ENCODE data around the gene SDC3. TPM values are rescaled to one million over a fixed set of nuclear protein-coding genes. Genes with fewer than 3 reads are reported as not detected.

SDC3 gene
- total RNA-seq, 1 donor from 2014 or later = 128 TPM

DNA sequence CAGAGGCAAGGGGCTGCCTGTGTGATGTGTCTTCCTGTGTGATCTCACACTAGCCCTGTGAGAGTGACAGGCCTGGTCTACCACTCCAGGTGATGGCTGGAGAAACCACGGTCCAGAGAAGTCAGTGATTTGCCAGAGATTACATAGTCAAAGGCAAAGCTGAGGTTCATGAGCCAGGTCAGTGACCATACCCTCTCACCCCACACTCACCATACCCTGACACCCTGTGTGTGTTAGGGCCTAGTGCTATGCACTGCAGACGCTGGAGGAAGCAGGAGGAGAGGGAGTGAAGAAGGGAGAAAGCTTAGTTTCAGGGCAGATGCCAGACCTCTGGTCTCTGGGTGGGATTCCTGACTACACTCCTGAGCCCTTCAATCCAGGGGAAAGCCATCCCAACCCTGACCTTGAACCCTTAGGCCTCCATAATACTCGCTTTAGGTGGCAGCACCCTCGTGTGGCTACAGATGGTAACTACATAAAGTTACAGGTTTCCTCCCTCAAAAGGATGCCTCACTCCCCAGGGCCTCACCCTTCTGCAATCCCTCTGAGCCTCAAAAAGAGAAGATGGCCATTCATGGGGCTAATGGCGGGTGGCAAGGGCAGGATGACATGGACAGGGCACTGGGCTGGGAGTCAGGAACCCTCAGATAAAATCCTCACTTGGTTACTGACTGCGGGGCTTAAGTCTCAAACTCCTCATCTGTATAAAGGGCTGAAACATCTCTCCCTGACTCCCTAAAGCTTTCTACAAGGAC, 20.8 kb upstream of the SDC3 start:
- no peak for DNase-seq (ENCODE audit: low spot score)

DNA sequence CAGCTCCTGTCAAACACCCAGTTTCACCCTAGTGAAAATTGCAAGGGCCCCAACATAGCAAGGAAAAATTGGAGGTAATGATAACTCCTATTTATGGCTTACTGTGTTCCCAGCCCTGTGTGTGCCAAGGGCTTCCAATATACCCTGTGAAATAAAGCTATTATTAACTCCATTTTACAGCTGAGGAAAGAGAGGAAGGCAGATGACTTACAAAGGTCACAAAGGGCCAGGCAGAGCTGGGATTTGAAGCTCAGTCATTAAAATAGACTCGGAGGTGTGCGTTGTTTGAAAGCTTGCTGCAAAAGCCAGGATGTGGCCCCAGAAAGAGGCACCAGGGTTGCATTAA, 20.2 kb upstream of the SDC3 start:
- DNase-seq (ENCODE audit: low spot score) = no peak

DNA sequence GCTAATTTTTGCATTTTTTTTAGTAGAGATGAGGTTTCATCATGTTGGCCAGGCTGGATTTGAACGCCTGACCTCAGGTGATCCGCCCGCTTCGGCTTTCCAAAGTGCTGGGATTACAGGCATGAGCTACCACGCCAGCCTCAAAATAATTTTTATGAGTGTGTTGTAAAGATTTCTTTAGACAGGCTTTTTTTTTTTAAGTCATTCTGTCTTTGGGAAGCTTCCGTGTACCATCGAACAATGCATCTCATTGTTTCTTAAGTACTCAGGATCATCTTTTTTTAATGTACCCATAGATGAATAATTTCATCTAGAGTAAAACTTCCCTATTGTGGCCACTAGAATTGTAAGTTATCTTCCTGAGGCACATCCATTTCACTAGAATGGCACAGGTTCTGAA, 19.6 kb upstream of the SDC3 start:
- no peak for DNase-seq (ENCODE audit: low spot score)

DNA sequence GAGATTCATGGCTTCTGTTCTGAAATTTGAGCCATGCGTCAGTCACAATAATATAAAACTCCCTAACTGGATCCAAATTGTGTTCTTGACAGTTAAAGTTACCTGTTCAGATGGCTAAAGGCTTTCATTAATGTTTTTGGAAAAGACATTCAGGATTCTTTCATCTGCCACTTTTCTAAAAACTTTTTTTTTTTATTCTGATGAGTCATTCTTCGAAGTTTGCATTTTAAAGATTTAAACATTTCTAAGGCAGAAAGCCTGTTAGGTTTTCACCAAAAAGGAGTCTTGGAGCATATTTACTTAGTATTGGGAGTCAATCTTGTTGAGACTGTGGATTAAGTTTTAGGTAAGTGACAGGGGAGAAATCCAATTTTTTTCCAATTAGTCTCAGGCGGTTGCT, 18.9 kb upstream of the SDC3 start:
- no peak for DNase-seq (ENCODE audit: low spot score)

DNA sequence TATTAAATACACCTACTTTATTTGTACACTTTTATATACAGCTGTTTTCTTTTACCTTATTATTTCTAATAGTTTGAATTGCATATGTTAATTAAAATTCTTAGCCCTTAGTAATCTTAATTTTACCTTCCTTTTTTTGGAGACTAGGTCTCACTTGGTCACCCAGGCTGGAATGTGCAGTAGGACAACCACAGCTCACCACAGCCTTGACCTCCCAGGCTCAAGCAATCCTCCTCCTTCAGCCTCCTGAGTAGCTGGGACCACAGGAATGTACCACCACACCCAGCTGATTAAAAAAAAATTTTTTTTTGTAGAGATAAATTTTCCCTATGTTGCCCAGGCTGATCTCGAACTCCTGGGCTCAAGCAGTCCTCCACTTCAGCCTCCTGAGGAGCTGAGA, 15.0 kb upstream of the SDC3 start:
- DNase-seq (ENCODE audit: low spot score) = no peak

DNA sequence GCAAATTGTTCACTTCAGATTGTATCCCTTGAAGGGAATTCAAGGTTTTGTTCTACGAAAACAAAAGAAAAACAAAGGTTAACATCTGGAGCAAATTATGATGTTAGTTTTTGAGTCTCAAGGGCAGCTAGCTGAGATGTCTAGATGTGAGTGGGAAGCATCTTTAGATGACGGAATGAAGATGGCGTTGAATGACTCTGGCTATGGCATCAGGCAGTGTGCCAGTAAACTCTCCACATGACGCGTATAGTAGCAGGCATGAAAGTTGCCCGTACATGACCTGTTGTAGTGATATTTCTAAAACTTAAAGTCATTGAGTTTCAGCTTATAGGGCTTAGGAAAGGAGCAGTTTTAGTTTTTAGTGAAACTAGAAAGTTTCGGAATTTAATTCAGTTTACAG, 12.3 kb upstream of the SDC3 start:
- no peak for DNase-seq (ENCODE audit: low spot score)

DNA sequence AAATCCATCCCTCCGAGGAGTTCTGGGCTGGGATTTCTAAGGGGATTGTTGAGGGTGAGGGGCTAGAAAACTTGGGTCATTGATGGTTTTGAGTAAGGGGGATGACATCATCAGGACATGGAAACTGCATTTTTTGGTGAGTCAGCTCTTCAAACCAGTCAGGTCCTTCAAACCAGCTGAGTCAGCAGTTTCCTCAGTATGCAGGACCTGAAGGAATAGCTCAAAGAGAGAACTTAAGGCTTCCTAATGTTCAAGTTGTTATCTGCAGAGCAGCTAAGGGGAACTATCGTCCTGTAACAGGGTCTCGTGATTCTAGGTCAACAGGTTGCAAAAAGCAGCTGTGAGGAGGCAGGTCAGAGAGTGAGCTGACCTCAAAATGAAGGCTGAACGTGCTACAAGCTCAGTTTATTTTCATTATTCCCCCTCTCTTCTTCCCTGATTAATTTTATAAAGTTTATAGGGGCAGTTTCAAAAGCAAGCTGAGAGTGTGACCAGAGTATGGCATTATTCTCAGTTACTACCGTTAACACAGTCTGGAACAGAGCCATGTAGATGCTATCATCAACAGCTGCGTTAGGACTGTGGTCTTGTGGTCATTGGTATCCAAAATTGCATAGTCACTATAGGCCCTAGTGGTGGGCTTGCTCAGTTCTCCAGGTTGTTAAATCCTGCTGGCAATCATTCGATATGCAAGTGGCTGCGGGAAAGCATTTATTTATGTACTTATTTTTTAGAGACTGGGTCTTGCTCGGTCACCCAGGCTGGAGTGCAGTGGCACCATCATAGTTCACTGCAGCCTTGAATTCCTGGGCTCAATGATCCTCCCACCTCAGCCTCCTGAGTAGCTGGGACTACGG, 10.7 kb upstream of the SDC3 start:
- DNase-seq (ENCODE audit: low spot score) = no peak

DNA sequence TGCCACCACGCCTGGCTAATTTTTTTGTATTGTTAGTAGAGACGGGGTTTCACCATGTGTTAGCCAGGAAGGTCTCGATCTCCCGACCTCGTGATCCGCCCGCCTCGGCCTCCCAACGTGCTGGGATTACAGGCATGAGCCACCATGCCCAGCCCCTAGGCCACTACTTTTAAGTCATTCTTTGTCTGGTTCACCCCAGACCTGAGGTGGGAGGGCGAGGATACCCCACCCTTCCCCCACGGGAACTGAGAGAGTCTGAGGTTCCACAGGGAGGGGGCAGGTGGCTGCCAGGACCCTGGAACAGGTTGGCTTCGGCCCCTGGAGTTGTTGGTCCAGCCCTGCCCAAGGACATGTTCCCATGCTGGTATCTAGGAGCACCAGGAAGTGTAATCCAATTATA, 7.7 kb upstream of the SDC3 start:
- DNase-seq (ENCODE audit: low spot score) = no peak

DNA sequence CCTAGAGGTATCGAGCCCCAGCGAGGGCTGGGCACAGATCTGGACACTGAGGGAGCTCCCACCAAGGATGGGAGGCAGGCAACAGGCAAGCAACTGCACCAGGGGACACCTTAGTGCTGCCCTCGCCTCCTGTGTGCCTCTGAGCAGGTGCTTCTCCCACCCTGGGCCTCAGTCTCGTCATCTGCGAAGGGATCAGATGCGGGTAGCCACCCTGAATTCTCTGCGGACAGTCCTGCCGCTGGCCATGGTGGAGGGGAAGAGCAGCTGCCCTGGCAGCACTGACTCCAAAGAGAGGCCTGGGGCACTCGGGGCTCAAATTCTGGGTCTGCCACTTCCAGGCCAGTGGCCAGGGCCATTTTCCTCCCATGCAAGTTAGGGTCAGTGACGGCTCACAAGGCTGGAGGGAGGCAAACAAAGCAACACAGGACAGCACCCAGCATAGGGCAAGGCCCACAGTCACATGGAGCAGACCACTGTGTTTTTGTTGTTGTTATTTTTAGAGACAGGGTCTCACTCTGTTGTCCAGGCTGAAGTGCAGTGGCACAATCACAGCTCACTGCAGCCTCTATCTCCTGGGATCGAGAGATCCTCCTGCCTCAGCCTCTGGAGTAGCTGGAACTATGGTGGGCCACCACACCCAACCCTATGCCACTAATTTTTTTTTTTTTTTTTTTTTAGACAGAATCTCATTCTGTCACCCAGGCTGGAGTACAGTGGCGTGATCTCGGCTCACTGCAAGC, 7.1 kb upstream of the SDC3 start:
- no peak for DNase-seq (ENCODE audit: low spot score)

DNA sequence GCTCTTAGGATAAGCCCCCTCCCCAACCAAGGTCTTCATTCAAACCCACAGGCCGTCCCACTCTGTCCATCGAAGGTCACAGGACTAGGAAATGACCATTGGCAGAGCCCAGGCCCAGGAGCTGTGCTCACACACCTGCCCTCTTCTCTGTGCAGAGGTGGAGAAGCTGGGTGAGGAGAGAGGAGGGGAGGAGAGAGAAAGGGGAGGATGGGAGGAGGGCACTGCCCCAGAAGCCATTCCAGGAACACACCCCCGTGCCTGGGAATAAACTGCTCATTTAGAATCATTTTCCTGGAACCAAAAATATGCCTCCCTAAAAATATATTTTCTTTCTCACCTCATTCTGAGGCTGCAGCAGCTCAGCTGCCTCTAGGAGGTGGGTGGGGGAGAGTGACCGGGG, 6.4 kb upstream of the SDC3 start:
- no peak for DNase-seq (ENCODE audit: low spot score)

DNA sequence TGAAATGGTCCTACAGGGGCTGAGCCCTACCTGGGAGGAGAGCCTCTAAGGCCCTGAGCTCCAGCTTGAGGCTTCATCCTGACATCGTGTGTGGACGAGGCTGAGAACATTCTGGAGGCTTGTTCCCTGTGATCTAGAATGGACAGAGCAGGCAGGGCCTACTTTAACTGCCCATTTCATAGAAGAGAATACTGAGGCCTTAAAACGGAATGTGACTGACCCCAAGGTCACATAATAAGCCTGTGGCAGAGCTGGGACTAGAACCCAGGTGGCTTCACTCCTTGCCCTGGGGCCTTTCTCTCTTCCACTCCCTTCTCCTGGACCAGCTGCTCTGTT, 6.0 kb upstream of the SDC3 start:
- DNase-seq (ENCODE audit: low spot score) = no peak

DNA sequence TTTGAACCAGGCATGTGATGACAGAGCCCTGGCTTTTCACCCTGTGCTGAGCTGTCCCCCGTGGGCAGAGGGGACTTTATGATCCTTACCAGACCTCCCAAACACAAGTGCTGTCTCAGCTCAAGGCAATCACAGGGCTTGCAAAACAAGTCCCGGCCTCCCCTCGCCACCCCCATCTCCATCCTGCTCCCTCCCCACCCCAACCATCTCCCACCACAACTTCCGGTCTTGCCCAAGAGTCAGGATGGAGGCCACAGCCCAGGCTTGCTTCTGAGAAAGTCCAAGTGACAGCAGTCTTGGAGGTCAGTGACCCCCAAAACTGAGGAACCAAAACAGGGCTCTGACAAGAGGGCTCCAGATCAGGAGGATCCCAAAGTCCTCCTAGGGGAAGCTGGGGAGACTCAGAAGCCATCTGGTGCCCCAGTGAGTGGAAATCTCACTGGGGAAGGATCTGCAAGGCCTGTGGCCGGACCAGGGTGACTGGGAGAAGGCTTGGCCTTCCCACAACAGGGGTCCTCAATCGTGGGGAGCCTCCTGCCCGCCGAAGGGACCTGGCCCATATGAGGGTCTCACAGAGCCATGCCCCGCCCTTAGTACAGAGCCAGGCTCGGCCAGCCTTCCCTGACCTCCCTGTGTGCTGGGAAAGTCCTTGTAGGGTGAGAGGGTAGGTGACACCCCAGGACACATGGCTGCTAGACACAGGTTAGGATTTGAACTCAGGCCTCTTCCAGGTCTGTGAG, 4.5 kb upstream of the SDC3 start:
- peak; percentile 66 for DNase-seq (ENCODE audit: low spot score)

DNA sequence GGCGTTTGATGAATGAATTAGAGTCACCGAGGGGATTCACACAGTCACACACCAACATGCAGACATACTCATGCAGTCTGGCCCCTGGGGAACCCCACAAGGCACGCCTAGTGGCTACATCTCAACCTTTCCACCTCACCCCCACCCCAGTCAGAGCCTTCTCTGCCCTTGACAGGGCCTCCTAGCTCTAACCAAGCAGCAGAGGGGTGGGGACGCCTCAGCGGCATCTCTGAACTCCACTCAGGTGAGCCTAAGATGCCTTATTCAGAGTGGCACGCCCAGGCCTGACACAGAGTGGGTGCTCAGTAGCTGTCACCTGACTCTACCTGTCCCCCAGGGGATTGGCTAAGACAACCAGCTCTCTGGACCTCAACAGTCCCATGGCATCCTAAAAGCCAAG, 3.7 kb upstream of the SDC3 start:
- DNase-seq (ENCODE audit: low spot score) = no peak

DNA sequence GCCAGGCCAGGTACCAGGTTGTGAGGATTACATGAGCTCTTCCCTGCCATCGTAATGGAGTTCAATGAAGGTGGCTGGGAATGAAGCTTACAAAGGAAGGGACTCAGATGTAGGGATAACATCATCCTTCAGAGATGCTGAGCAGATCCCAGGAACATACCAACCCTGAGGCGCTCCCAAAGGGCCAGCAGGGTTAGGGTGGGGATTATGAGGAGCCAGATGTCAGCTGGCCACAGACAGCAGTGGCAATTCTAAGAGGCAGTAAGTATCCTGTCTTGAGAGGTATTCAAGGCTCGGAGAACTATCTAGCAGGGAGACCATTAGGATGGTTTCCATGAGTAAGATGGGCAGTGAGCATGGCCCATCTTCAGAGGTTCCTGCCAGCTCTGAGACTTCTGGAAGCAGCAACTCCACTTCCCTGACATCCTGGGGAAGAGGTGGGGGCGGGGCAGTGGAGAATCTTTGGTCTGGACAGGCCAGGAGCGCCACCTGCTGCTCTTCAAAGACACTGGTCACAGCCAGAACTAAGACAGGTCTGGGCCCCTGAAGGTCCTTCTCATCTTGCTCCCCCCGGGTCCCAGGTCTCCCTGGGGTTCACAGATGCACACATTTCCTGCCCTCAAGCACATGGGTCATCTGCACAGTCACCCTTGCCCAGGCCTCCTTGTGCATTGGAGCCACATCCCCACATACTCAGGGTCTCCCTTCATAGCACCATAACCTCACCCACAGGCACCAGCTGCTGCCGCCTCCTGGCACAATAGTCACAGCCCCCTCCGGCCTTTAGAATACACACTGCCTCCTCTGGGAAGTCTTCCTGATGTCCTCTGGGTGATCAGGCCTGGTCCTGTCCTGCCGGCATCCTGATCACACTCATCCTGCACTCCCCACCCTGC, 2.7 kb upstream of the SDC3 start:
- peak; percentile 90 for DNase-seq (ENCODE audit: low spot score)

DNA sequence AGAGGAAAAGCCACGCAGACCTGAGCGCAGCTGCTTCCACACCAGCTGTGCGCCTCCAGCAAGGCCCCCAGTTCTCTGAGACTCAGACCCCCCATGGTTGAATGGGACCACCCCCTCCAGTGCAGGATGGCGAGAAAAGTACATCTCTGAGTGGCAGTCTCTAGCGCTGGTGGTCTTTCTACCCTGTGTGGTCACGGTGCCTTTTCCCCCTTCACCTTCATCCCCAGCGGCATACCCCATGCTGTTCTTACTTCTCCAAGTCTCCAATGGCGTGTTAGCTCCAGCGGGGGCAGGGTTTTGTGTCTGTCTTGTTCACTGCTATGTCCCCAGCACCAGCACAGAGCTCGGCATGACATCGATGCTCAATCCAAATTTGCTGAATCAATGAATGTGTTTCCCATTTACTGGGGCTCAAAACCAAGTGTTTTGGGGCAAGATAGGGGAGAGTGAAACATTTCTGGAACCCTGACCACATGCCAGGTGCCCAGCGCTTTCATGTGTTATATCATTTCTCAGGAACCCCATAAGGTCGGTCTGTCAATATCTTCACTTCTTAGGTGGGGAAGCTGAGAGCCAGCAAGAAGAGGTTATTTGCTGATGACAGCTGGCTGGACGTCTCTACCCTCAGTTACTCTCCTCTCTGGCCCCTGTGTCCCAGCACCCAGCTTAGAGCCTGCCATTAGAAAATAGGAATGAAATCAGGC, 959 bp upstream of the SDC3 start:
- no peak for DNase-seq (ENCODE audit: low spot score)

DNA sequence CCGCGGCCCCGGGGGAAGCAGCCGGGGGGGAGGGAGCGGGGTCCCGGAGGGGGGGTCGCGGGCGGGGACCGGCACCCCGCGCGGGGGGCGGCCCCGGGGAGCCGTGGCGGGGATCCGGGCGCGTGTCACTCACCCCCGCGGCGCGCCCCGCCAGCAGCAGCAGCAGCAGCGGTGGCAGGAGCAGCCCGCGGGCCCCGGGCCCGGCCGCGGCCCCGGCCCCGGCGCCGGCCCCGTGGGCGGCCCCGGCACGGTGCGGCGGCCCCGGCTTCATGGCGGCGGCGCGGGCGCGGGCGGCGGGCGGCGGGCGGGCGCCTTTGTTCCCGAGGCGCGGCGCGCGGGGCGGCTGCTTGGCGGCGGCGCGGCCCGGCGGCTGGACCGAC, 252 bp downstream of the SDC3 start:
- DNase-seq (ENCODE audit: low spot score) = no peak

DNA sequence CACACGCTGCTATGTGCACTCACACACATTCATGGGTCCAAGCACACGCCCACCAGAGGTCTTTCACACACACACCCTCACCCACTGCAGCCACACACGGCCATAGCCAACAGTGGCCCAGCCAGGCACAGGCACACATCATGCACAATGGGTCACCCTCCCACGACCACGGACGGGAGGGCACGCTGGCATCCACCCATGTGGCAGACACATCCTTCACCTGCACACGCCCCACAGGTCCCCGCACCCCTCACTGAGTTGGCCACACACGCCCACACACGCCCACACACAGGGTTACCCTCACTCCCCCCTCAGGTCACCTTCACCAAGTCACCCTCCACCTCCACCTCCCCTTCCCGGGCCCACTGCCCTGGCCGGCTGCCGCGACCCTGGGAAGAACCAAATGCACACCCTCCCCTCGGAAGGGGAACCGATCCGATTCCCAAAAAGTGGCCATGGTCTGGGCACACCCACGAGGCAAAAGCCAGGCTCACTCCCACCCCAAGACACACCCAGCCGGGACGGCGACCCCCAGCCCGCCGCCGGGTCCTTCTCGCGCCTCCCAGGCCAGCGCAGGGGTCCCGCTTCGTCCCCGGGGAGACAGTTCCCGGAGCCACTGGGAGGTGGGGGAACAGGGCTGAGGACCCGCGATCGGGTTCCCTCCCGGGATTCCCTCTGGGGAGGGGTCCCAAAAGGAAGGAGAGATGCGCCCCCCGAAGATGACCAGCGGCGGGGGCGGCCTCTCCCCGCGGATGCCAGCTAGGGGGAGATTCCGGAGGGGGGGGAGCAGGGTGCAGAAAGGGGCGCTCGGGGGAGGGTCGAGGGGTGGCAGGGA, 860 bp downstream of the SDC3 start:
- no peak for DNase-seq (ENCODE audit: low spot score)

DNA sequence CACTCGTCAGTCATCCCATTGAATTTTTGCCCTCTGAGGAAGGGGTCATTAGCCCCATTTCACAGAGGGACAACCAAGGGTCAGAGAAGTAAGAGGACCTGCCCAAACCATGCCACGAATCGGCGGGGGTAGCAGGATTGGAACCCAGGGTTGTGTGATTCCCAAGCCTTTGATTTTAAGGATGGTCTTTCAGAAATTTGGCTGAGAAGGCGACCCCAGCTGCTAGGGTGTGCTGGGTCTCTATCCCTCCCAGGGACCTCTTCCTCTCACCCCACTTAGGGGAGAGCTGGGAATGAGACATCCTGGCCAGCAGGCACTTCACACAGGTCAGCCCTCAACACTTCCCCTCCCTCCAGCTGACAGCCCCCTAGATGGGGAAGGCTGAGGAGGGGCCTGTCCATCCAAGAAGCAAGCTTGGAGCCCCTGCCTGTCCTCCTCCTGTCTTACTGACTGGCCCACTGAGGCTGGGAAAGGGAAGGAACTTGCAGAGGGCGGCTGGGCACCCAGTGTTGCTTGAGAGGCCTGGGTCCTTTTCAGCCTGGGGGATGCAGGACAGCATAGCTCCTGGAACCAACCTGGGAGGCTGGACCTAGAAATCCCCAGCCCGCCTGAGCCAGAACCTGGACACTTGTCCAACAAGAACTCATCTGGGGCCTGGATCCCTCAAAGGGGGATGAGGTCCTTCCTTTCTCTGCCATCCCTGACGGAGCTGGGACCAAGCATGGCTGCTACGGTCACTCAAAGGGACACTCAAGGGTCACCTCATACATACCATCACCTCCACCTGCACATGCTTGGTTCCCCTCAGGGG, 1.7 kb downstream of the SDC3 start:
- no peak for DNase-seq (ENCODE audit: low spot score)

Measured in mucosa of gallbladder (tissue), 1 donor.